HG03064 (cell line): ENCODE measurements around the gene EMILIN1.
"Not testable (repeated sequence)": the region's sequence is repeated elsewhere in the genome, so short reads cannot be mapped to it uniquely, and the experiment has no call there.

ENCODE experiments used
- ATAC-seq: cut with Tn5 transposase; IDR thresholded peaks from one replicate; pipeline ENCODE4 v1.9.1; 2021; ENCODE audit warnings: low read depth; ENCODE audit not compliant: unreplicated experiment

Gene EMILIN1

DNA sequence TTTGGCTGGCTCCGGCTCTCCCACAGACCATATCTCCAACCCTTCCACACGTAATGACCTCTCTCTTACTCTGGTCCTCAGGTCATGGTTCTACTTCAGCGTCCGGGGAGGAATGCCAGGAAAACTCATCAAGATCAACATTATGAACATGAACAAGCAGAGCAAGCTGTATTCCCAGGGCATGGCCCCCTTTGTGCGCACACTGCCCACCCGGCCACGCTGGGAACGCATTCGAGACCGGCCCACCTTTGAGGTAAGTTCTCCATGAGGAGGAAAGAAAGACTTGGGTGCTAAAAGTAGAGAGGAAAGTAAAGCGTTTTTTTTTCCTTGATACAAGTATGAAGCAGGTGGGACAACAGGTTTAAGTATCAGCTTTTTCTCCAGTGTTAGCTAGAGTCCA lies 25.1 kb upstream of the EMILIN1 start:
- no peak for ATAC-seq

- ATAC-seq, result no peak
Observed at GRCh38 chr2:27053776-27054175, 24.6 kb upstream of the EMILIN1 start.

DNA sequence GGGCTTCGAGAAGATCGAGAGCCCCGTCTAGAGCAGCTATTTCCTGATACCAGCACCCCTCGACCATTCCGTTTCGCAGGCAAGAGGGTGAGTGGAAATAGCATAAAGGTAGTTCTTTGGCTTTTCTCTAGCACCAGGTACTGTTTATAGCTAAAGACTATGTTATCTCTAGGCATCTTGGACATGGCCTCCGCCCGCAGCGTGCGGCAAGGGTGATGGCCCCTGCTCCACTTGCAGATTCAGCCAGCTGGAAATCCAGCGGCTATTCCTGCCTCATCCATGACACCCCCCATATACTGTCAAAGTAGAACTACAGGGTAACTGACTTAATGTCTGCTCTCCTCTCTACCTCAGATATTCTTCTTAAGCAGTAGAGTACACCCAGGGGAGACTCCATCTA lies 23.7 kb upstream of the EMILIN1 start:
- no peak for ATAC-seq

DNA sequence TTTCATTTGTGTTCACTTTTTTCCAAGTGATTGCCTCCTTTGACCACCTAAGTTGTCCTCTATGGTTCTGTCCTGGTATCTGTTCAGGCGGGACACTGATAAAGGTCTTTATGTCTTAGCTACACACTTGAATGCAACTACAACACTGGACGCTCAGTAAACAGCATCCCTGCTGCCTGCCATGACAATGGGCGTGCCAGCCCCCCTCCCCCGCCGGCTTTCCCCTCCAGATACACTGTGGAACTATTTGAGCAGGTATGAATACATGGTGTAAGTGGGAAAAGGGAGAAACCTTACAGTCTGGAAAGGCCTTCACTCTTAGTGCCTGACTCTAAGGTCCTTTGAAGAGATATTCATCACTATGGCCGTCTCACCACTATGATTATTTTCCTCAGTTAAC lies 21.2 kb upstream of the EMILIN1 start:
- no peak for ATAC-seq

DNA sequence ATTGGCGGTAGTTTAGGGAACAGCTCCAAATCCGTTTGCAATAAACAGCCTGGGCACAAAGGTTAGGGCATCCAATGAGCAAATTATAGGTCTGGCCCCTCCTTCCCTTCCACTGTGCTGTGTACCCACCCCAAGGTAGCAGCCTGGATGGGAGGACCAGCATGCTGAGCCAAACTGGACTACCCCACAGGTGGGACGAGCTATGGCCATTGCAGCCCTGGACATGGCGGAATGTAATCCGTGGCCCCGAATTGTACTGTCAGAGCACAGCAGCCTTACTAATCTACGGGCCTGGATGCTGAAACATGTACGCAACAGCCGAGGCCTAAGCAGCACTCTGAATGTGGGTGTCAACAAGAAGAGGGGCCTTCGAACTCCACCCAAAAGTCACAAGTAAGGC lies 20.2 kb upstream of the EMILIN1 start:
- ATAC-seq, result no peak

GRCh38 chr2:27059141-27059820 lies 19.1 kb upstream of the EMILIN1 start:
- ATAC-seq, result no peak

DNA sequence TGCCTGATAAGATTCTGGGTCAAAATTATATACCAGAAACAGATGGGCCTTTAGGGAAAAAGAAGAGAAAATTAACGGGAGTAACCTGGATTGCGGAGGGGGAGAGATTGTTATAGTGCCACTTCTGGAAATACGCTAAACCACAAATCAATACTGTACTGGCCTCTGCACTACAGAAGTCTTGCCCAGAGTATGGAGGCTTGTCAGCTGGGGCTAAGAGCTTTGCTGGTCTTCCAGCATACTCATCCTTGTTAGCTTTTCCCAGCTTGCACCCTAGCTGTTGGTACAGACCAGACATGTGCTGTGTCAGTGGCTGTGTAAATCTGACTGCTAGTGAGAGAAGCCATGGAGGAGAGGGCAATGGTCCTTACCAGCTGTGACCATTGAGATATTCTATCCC lies 18.1 kb upstream of the EMILIN1 start:
- ATAC-seq, result no peak

DNA sequence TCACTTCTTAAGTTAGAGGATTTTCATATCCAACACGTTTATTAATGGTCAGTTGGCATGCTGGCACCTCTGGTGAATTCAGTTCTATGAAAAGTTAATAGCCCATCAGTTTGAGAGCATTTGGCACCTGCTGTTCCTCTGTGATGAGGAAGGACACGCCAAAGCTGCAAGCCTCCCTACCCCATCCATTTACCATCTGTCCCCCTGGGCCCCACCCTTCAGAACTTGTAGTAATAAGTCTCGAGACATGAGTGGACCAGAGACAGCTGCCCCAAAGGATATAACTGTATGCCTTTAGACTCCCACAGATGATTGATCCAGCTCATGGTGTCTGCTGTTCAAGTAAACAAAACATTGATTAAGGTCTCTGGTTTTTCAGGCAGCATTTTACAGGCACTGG lies 13.3 kb upstream of the EMILIN1 start:
- no peak for ATAC-seq

GRCh38 chr2:27067385-27067784 lies 11.0 kb upstream of the EMILIN1 start:
- ATAC-seq, result no peak

DNA sequence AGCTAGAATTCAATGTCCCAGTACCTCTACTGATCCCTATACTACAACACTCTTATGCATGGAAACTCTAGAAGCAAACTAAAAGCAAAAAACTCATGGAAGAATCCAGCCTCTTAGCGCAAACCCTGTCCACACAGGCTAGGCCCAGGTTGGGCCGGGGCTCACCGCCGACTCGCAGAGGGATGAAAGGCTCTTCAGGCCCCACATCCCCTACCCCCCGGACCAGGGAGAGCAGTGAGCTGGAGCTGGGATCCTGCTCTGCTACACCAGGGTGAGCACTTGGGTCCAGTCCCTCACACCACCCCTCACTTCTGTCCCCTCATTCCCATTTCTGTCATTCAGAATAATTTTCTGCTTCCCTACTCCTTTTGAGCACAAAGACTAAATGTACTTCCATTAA lies 9.0 kb upstream of the EMILIN1 start:
- ATAC-seq, result no peak

DNA sequence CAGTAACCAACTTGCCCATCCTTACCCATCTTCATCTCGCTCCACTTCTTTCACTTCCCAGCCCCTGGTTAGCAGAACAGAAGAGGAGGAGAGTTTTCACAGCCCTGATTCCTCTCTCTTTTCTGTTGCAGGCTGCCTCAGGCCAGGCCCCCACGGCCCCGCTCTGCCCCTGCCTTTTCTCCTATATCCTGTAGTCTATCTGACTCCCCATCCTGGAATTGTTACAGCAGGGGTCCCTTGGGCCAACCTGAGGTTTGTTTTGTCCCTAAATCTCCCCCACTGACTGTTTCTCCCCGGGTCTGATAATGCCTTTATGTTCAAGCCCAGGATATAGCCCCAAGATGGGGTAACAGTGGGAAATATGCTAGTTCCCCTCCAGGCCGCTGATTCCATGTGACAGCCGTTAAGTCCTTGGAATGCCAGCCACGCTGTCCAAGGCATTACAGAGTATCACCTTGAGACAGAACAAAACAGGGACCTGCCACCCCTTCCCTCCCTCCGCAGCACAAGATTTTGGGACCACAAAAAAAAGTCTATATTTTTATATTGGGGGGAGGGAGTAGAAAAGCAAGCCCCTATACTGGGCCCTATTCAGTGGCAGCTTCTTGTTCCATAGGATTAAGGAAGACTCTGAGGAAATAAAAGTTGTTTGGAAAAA lies 8.3 kb upstream of the EMILIN1 start:
- no peak for ATAC-seq

DNA sequence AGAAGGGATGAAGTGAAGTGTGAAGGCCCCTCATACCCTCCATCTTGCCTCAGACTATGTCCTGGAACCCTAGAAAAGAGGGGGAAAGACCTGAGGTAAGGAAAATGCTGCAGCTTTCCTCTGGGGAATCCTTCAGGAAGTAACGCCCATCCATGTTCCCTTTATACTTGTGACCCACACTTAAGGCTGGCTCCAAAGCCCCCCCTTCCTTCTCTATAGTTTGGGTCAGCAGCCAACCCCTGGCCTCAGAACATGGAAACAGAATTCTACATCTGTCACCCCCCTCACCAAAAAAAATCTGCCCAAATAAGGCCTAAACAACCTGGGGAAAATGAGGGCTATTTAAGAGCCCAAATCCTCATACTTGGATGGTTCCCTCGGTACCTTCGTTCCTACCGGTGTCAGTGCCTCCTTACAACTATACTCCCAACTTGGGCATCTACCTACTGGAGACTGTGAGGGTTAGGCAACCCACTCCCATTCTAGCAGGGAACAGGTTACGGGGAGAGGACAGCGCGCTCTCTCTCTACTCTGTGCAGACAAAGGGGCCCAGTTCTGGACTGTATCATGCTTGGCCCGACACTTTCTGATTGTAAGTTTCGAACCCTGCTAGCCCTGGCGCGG lies 7.7 kb upstream of the EMILIN1 start:
- ATAC-seq, result no peak

- peak; percentile 89 for ATAC-seq
Observed at GRCh38 chr2:27071277-27071989, 7.0 kb upstream of the EMILIN1 start, which contains the start of gene OST4. TSS of gene OST4 (minus strand) at chr2:27071654.

- peak; percentile 1 for ATAC-seq
Observed at GRCh38 chr2:27071990-27072830, 6.2 kb upstream of the EMILIN1 start.

DNA sequence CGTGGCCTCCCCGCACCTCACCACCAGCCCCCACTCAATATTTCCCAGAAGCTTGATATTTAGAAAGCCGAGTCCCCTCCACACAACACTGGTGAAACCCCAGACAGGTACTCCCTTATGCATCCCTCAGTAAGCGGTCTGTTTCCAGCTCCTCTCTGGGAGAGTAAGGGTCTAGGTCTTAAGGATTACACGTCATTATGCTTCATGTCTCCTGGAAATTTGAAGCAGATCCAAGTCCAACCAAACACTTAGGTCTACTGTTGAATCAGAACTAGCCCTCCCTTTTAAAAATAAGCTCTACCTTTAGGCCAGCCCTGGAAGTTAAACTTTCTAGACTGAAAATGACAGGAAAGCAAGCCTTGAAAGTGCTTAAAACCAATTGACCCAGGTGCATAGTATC lies 5.5 kb upstream of the EMILIN1 start:
- ATAC-seq, result no peak

DNA sequence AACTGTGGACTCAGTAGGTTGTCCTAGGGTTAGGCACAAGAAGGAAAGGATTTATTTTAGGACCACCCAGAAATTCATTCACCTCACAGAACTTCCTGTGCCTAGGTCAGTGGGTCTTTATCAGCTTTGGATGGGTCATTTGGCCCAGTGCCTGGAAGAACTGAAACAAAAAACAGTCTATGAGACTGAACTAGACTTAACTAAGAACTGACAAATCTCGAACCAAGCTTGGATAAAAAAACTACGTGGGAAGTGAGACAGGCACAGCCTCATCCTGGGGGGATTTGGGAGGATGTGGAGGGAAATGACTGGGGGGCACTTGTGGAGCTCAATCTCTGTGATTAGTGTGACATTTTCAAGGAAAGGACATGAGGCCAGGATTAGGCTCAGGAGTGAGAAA lies 4.6 kb upstream of the EMILIN1 start:
- ATAC-seq, result no peak

GRCh38 chr2:27074738-27075565 lies 3.5 kb upstream of the EMILIN1 start:
- no peak for ATAC-seq

DNA sequence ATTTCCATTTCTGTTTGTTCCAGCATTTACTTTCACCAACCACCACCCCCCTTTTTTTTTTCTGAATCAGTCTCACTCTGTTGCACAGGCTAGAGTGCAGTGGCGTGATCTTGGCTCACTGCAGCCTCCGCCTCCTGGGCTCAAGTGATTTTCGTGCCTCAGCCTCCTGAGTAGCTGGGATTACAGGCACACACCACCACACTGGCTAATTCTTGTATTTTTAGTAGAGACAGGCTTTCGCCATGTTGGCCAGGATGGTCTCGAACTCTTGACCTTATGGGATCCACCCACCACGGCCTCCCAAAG lies 2.9 kb upstream of the EMILIN1 start:
- not testable (repeated sequence) for ATAC-seq

DNA sequence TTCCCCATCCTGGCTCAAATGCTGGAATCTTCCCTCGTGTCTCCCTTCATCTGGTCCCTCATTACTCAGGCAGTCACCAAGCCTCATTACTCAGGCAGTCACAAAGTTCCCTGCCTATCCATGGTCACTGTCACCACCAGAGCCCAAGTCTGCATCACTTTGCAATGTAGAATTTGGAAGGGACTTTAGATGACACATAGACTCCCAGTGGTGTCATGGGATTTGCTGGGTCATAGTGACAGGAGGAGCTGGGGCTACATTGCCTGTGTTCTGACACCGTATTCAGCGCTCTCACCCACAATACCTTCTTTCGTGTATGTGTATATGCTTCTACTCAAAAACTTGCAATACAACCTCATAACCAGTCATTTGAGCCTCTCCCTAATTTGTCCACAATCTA lies 2.1 kb upstream of the EMILIN1 start:
- no peak for ATAC-seq

GRCh38 chr2:27077231-27077630 lies 1.2 kb upstream of the EMILIN1 start:
- ATAC-seq, result no peak
